Smooth muscle cell (in vitro differentiated cells): ENCODE data around the gene SUN1. TPM values are rescaled to one million over a fixed set of nuclear protein-coding genes. Genes with fewer than 3 reads are reported as not detected.

Source experiments
- DNase-seq: peaks from one replicate; lab custom pipeline; 2025; ENCODE audit not compliant: unreplicated experiment; lab: John Stamatoyannopoulos, UW
- H2AFZ ChIP-seq: fragments of 200-600 bp; sonication (generic); 2 replicates; pipeline ENCODE4 v1.6.0; 2016; ENCODE audit warnings: antibody characterized with exemption, low read depth, mild to moderate bottlenecking
- H3F3A ChIP-seq: fragments of 200-600 bp; sonication (generic); 2 replicates; pipeline ENCODE4 v1.6.0; 2017; ENCODE audit warnings: antibody characterized with exemption, low read depth
- H3K27ac ChIP-seq: fragments of 200-600 bp; sonication (generic); 2 replicates; pipeline ENCODE4 v1.5.1; 2016; ENCODE audit warnings: low read depth, mild to moderate bottlenecking
- H3K27me3 ChIP-seq: fragments of 200-600 bp; sonication (generic); 2 replicates; pipeline ENCODE4 v1.6.1; 2016; ENCODE audit warnings: low read depth, mild to moderate bottlenecking
- H3K36me3 ChIP-seq: fragments of 200-600 bp; sonication (generic); 2 replicates; pipeline ENCODE4 v1.5.1; 2016; ENCODE audit warnings: low read depth
- H3K4me1 ChIP-seq: fragments of 200-600 bp; sonication (generic); 2 replicates; pipeline ENCODE4 v1.5.1; 2016; ENCODE audit warnings: low read depth
- H3K4me2 ChIP-seq: fragments of 200-600 bp; sonication (generic); 2 replicates; pipeline ENCODE4 v1.6.0; 2016; ENCODE audit warnings: mild to moderate bottlenecking
- H3K4me3 ChIP-seq: fragments of 200-600 bp; sonication (generic); 2 replicates; pipeline ENCODE4 v1.5.1; 2016; ENCODE audit warnings: mild to moderate bottlenecking
- H3K79me2 ChIP-seq: fragments of 200-600 bp; sonication (generic); 2 replicates; pipeline ENCODE4 v1.6.0; 2016; ENCODE audit warnings: low read depth, mild to moderate bottlenecking
- H3K9ac ChIP-seq: fragments of 200-600 bp; sonication (generic); 2 replicates; pipeline ENCODE4 v1.6.0; 2016; ENCODE audit warnings: low read depth
- H3K9me3 ChIP-seq: fragments of 200-600 bp; sonication (generic); replicated peaks from 2 replicates; pipeline ENCODE4 v1.5.1; 2016; ENCODE audit warnings: low read depth
- H4K20me1 ChIP-seq: fragments of 200-600 bp; sonication (generic); 2 replicates; pipeline ENCODE4 v1.6.0; 2016; ENCODE audit warnings: low read depth
- CTCF ChIP-seq: fragments of 200-600 bp; sonication (generic); IDR thresholded peaks from 2 replicates; pipeline ENCODE4 v1.5.1; 2017; ENCODE audit warnings: borderline replicate concordance, mild to moderate bottlenecking, antibody characterized with exemption; ENCODE audit not compliant: insufficient read depth, poor library complexity, severe bottlenecking
- WGBS: methylation state at CpG from one replicate; pipeline ENCODE4 v1.1.7; 2016; ENCODE audit warnings: low lambda C conversion rate; 5-methylcytosine and 5-hydroxymethylcytosine counted together
- polyA plus RNA-seq: library from polyadenylated mRNA; unstranded; fragments of >200 nt; fragmentation: Nextera tagmentation; extraction: Ambion mirVana; gene quantifications from 2 replicates; pipeline ENCODE4 v1.2.1, GENCODE V29; 2016
- total RNA-seq: library from RNA; depleted of rRNA; stranded (reverse); fragments of >200 nt; gene quantifications from 2 replicates; pipeline ENCODE4 v1.2.3, GENCODE V29; 2014

The SUN1 gene
- total and polyA plus RNA-seq, 2 experiments from 2014 or later, result 50.7 to 90.3 TPM

- no peak for TF ChIP-seq CTCF
- DNase-seq, result no peak
- Histone ChIP-seq H4K20me1 (no peaks in the 10 kb centered on the region), H3K27me3 (no peaks in the 10 kb centered on the region), H3K4me1 (no peaks in the 10 kb centered on the region), H3K9me3 (no peaks in the 10 kb centered on the region), H3K4me2 (no peak overlapping the region), H3K27ac (no peak overlapping the region), H3F3A (no peaks in the 10 kb centered on the region), H3K9ac (no peak overlapping the region), H3K36me3 (no peaks in the 10 kb centered on the region), H2AFZ (no peak overlapping the region), H3K79me2 (no peaks in the 10 kb centered on the region), H3K4me3 (no peak overlapping the region)
- WGBS, result 93% methylated on average over 47 of the region's 54 CpGs
These were observed 66.8 kb downstream of the SUN1 start for GRCh38 chr7:898855-899681.

- H3K79me2 ChIP-seq, result no peaks in the 10 kb centered on the region
These were observed 67.5 kb downstream of the SUN1 start for GRCh38 chr7:899806-900205.

GRCh38 chr7:900331-901040, 68.2 kb downstream of the SUN1 start:
- no peak for DNase-seq
- Histone ChIP-seq H2AFZ (no peak overlapping the region), H3K27me3 (peaks cover 12% of the 10 kb centered on the region), H3K9me3 (no peaks in the 10 kb centered on the region), H3K9ac (no peak overlapping the region), H4K20me1 (no peaks in the 10 kb centered on the region), H3K4me3 (no peak overlapping the region), H3K27ac (no peak overlapping the region), H3K4me1 (no peaks in the 10 kb centered on the region), H3F3A (no peaks in the 10 kb centered on the region), H3K4me2 (no peak overlapping the region), H3K79me2 (no peaks in the 10 kb centered on the region), H3K36me3 (no peaks in the 10 kb centered on the region)
- 98% methylated on average over 21 of the region's 26 CpGs for WGBS
- no peak for TF ChIP-seq CTCF

More at GRCh38 chr7:899806-900205, 67.5 kb downstream of the SUN1 start:
- Histone ChIP-seq H2AFZ (no peak overlapping the region), H3K36me3 (no peaks in the 10 kb centered on the region), H3F3A (no peaks in the 10 kb centered on the region), H4K20me1 (no peaks in the 10 kb centered on the region), H3K9ac (no peak overlapping the region), H3K4me2 (no peak overlapping the region), H3K4me1 (no peaks in the 10 kb centered on the region), H3K27me3 (peaks cover 5% of the 10 kb centered on the region), H3K4me3 (no peak overlapping the region), H3K9me3 (no peaks in the 10 kb centered on the region), H3K27ac (no peak overlapping the region)
- 97% methylated on average over 16 of the region's 16 CpGs for WGBS
- no peak for TF ChIP-seq CTCF
- DNase-seq, result no peak

- Histone ChIP-seq H3K9me3 (no peaks in the 10 kb centered on the region), H2AFZ (no peak overlapping the region), H4K20me1 (no peaks in the 10 kb centered on the region), H3K27ac (no peak overlapping the region), H3K4me3 (no peak overlapping the region), H3K4me1 (no peaks in the 10 kb centered on the region), H3K27me3 (peaks cover 13% of the 10 kb centered on the region), H3K4me2 (no peak overlapping the region), H3K79me2 (no peaks in the 10 kb centered on the region), H3K9ac (no peak overlapping the region), H3F3A (no peaks in the 10 kb centered on the region), H3K36me3 (no peaks in the 10 kb centered on the region)
- DNase-seq, result no peak
- no peak for TF ChIP-seq CTCF
- WGBS, result 94% methylated on average over 8 of the region's 8 CpGs
These were observed 68.7 kb downstream of the SUN1 start for GRCh38 chr7:901041-901387.
